Activated CD8-positive, alpha-beta T cell treated with anti-CD3 and anti-CD28 coated beads for 36 hours (primary cell): ENCODE data around the gene PTPRR. TPM values are rescaled to one million over a fixed set of nuclear protein-coding genes. Genes with fewer than 3 reads are reported as not detected.

Experiments used
- ATAC-seq: fragments of 200-7000 bp; cut with Tn5 transposase; one replicate; pipeline ENCODE4 v1.10.0; 2021; ENCODE audit warnings: mild to moderate bottlenecking, moderate library complexity
- CTCF ChIA-PET: fragments of 350-600 bp; sonication (Branson Sonifier 250); formaldehyde crosslinking; loops from one replicate; lab custom pipeline; 2021; ENCODE audit warnings: antibody characterized with exemption; lab: Charles Lee
- POLR2A ChIA-PET: fragments of 350-600 bp; sonication (Branson Sonifier 250); formaldehyde crosslinking; loops from one replicate; lab custom pipeline; 2021; ENCODE audit warnings: antibody characterized with exemption; lab: Charles Lee
- DNase-seq: peaks from one replicate; pipeline ENCODE4 v3.0.0-alpha.2; 2020
- H3K27ac Mint-ChIP-seq: one replicate; pipeline ENCODE4 v1.8.0; 2021; ENCODE audit warnings: mild to moderate bottlenecking, mixed read lengths
- H3K27me3 Mint-ChIP-seq: one replicate; pipeline ENCODE4 v1.8.0; 2021; ENCODE audit warnings: mixed read lengths
- H3K36me3 Mint-ChIP-seq: one replicate; pipeline ENCODE4 v1.8.0; 2021; ENCODE audit warnings: low read depth, mixed read lengths
- H3K4me1 Mint-ChIP-seq: one replicate; pipeline ENCODE4 v1.8.0; 2021; ENCODE audit warnings: low read depth, mixed read lengths
- H3K4me3 Mint-ChIP-seq: one replicate; pipeline ENCODE4 v1.8.0; 2021; ENCODE audit warnings: mild to moderate bottlenecking, moderate library complexity, mixed read lengths
- H3K9me3 Mint-ChIP-seq: one replicate; pipeline ENCODE4 v1.8.0; 2021; ENCODE audit warnings: mixed read lengths
- intact Hi-C: fragments of 100-400 bp; cut with micrococcal nuclease; formaldehyde crosslinking; loops from one replicate; pipeline ENCODE4 v1.10.0; 2022
- total RNA-seq, 2 experiments: library from RNA; stranded (reverse); gene quantifications; one replicate each; pipeline ENCODE4 v1.2.3, GENCODE V29; 2021
- TF ChIP-seq, protein P1 (sequence below): fragments of 200-600 bp; IDR thresholded peaks from one replicate; pipeline ENCODE4 v1.8.0; 2022; ENCODE audit warnings: antibody characterized with exemption, mild to moderate bottlenecking

PTPRR gene
- total RNA-seq, 2 experiments from 2014 or later, result not detected

DNA sequence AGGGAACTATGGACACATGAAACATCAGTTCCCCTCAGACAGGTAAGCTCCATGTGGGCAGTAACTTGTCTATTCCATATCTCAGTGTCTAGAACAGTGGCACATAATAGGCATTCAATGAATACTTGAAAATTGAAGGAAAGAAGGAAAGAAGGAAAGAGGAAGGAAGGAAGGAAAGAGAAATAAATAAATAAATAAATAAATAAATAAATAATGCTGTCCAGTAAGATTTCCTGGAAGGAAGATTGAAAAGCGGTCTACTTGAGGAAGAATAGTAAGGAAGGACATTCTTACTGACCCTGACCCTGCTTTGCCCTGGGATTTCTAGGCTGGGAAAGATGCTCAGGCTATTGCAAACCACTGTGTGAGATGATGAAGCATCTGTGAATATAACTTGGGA, 91.5 kb downstream of the PTPRR start:
- ChIA-PET POLR2A (no interaction called here), CTCF (no interaction called here)
- H3K27me3 Mint-ChIP-seq, result no peaks in the 10 kb centered on the region
- no peaks in the 10 kb centered on the region for H3K4me1 Mint-ChIP-seq
- TF ChIP-seq, protein P1, sequence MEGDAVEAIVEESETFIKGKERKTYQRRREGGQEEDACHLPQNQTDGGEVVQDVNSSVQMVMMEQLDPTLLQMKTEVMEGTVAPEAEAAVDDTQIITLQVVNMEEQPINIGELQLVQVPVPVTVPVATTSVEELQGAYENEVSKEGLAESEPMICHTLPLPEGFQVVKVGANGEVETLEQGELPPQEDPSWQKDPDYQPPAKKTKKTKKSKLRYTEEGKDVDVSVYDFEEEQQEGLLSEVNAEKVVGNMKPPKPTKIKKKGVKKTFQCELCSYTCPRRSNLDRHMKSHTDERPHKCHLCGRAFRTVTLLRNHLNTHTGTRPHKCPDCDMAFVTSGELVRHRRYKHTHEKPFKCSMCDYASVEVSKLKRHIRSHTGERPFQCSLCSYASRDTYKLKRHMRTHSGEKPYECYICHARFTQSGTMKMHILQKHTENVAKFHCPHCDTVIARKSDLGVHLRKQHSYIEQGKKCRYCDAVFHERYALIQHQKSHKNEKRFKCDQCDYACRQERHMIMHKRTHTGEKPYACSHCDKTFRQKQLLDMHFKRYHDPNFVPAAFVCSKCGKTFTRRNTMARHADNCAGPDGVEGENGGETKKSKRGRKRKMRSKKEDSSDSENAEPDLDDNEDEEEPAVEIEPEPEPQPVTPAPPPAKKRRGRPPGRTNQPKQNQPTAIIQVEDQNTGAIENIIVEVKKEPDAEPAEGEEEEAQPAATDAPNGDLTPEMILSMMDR, result no peak
- no peak overlapping the region for H3K4me3 Mint-ChIP-seq
- DNase-seq, result no peak
- H3K9me3 Mint-ChIP-seq, result no peaks in the 10 kb centered on the region
- intact Hi-C loops, result no loop called here
- H3K36me3 Mint-ChIP-seq, result no peaks in the 10 kb centered on the region
- no peak for ATAC-seq
- no peak overlapping the region for H3K27ac Mint-ChIP-seq

DNA sequence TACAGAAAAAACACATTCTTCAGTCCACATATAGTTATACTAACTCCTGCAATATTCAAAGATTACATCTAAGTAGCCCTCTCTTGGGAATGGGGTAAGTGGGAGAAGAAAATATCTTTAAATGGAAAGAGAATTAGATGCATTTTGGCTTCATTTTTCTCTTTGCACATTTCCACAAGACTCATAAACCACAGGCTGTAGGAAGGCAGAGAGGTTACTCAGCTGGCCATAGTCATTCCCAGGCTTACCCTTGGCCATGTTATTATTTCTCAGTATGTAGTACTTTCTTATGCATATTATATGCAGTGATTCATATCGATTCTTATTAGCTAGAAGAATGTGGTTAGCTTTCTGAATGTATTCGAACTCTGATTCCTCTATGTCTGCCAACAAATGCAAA, 92.2 kb downstream of the PTPRR start:
- no peak overlapping the region for H3K4me3 Mint-ChIP-seq
- DNase-seq, result no peak
- ChIA-PET POLR2A (no interaction called here), CTCF (no interaction called here)
- H3K4me1 Mint-ChIP-seq, result no peaks in the 10 kb centered on the region
- no peaks in the 10 kb centered on the region for H3K9me3 Mint-ChIP-seq
- no peak for ATAC-seq
- H3K27ac Mint-ChIP-seq, result no peak overlapping the region
- intact Hi-C loops, result no loop called here
- no peaks in the 10 kb centered on the region for H3K27me3 Mint-ChIP-seq
- TF ChIP-seq, protein P1, result no peak
- H3K36me3 Mint-ChIP-seq, result no peaks in the 10 kb centered on the region

DNA sequence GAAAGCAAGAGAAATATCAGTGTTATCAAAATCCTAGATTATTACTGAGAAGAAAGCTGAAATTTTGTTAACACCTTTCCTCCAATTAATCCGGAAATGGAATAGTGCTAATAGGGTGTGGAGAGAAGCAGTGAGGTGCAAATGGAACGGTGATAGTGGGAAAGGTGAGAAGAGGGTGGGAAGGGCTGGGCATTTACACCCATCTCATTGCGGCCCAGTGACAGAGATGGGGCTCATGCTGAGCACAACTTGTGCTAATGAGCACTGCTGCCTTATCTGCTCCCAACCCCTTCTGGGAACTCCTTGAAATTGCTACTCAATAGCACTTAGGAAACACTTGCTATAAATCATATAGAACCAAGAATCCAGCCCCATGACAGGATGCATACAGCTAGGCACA, 94.4 kb downstream of the PTPRR start:
- ATAC-seq (no peak), DNase-seq (no peak)
- Mint-ChIP-seq H3K27ac (no peak overlapping the region), H3K4me3 (no peak overlapping the region), H3K27me3 (no peaks in the 10 kb centered on the region), H3K4me1 (no peaks in the 10 kb centered on the region), H3K9me3 (no peaks in the 10 kb centered on the region), H3K36me3 (no peaks in the 10 kb centered on the region)
- intact Hi-C loops, result no loop called here
- TF ChIP-seq, protein P1, result no peak
- ChIA-PET POLR2A (no interaction called here), CTCF (no interaction called here)

DNA sequence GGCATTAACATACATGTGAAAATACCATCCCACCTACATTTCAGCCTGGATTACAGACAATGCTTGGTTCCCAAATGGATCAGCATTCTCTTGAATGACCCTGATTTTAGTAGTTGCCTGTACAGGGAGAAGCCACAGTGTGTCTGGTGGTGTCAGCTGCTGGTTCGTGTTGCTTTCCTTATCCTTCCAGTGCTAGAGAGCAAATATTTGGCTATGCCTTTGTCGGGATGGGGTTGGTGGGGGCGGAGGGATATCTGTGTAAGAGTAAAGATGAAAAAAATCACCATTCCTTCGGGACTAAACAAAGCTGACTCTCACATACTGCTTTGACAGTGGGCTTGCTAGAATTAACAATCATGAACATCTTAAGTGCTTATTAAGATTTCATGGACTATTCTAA, 96.0 kb downstream of the PTPRR start:
- H3K36me3 Mint-ChIP-seq, result no peaks in the 10 kb centered on the region
- no peak overlapping the region for H3K4me3 Mint-ChIP-seq
- DNase-seq, result no peak
- H3K4me1 Mint-ChIP-seq, result no peaks in the 10 kb centered on the region
- no peaks in the 10 kb centered on the region for H3K9me3 Mint-ChIP-seq
- ATAC-seq, result no peak
- intact Hi-C loops, result no loop called here
- TF ChIP-seq, protein P1, result no peak
- no peak overlapping the region for H3K27ac Mint-ChIP-seq
- no peaks in the 10 kb centered on the region for H3K27me3 Mint-ChIP-seq
- ChIA-PET CTCF (no interaction called here), POLR2A (no interaction called here)

DNA sequence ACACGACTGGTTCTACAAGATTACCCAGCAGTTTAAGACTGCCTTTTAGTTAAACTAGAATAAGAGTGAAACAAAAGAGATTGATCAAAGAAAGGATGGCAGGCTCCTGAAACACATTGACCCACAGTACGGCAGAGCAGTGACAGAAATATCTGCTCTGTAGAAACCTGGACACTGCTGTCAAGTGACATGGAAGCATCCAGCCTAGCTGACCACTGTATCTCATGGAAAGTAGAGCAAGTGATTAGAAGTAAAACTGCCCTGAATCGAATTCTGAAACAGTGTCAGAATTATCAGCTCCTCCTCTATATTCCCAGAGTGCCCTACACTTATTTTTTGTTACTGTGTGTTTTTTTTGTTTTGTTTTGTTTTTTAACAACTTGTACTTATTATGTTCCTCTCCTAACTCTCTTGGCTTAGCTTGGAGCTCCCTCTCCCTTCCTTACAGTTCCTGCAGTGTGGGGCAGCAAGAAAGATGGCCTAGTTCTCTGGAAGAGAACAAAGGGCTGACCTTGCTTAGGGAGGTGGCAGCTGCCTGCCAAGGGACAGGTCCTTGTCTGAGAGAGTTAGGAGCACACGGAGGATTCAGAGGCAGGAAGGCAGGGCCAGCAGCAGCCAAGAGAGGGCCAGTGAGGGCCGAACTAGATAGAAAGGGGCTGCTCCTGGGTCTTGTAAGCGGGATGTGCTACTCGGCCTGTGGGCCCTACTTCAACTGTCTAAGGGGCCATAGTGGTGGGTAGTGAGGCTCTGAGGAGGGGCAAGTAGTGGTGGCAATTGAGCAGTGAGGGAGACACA, 97.2 kb downstream of the PTPRR start:
- Mint-ChIP-seq H3K36me3 (no peaks in the 10 kb centered on the region), H3K4me3 (no peak overlapping the region), H3K9me3 (no peaks in the 10 kb centered on the region), H3K27ac (no peak overlapping the region), H3K4me1 (no peaks in the 10 kb centered on the region), H3K27me3 (no peaks in the 10 kb centered on the region)
- POLR2A ChIA-PET, result no interaction called here
- CTCF ChIA-PET, result interaction anchor here (0.6 kb wide), 1 partner anchor 1626 kb away, joined by 3 read pairs; no protein-coding TSS in a partner anchor
- DNase-seq (no peak), ATAC-seq (no peak)
- intact Hi-C loops, result no loop called here
- TF ChIP-seq, protein P1, result no peak
